ENCODE data around the gene AMBP. TPM values are rescaled to one million over a fixed set of nuclear protein-coding genes. Genes with fewer than 3 reads are reported as not detected.

Gene AMBP
- total RNA-seq, 1 donor from 2014 or later, result 0.40 TPM

GRCh38 chr9:114099669-114100270, 21.7 kb upstream of the AMBP start:
- H3K27ac Mint-ChIP-seq (ENCODE audit: unreplicated experiment), result no peak overlapping the region
- peaks cover 9% of the 10 kb centered on the region for H3K4me1 Mint-ChIP-seq
- DNase-seq (ENCODE audit: low read depth, low spot score), result no peak
- TF ChIP-seq CTCF (conservative IDR thresholded peaks at IDR 0.05), result no peak
- peaks cover 6% of the 10 kb centered on the region for H3K9me3 Mint-ChIP-seq
- H3K36me3 Mint-ChIP-seq (ENCODE audit: low read depth), result peaks cover 4% of the 10 kb centered on the region
- peak overlapping the region; percentile 38 for H3K4me3 Mint-ChIP-seq
- H3K27me3 Mint-ChIP-seq (ENCODE audit: low read depth), result peaks cover 87% of the 10 kb centered on the region

- peaks cover 4% of the 10 kb centered on the region for H3K36me3 Mint-ChIP-seq (ENCODE audit: low read depth)
- peak within 1 kb of the TSS; percentile 47 for H3K4me3 Mint-ChIP-seq
- peaks cover 9% of the 10 kb centered on the region for H3K4me1 Mint-ChIP-seq
- TF ChIP-seq CTCF (conservative IDR thresholded peaks at IDR 0.05), result no peak
- H3K9me3 Mint-ChIP-seq, result peaks cover 6% of the 10 kb centered on the region
- no peak for DNase-seq (ENCODE audit: low read depth, low spot score)
- H3K27me3 Mint-ChIP-seq (ENCODE audit: low read depth), result peaks cover 84% of the 10 kb centered on the region
- no peak within 1 kb of the TSS for H3K27ac Mint-ChIP-seq (ENCODE audit: unreplicated experiment)
Observed at GRCh38 chr9:114098936-114099668, 21.0 kb upstream of the AMBP start, which contains the start of gene KIF12. Gene KIF12 (minus strand): TSS chr9:114099292. CDS start chr9:114099276, 16 bp downstream.

DNA sequence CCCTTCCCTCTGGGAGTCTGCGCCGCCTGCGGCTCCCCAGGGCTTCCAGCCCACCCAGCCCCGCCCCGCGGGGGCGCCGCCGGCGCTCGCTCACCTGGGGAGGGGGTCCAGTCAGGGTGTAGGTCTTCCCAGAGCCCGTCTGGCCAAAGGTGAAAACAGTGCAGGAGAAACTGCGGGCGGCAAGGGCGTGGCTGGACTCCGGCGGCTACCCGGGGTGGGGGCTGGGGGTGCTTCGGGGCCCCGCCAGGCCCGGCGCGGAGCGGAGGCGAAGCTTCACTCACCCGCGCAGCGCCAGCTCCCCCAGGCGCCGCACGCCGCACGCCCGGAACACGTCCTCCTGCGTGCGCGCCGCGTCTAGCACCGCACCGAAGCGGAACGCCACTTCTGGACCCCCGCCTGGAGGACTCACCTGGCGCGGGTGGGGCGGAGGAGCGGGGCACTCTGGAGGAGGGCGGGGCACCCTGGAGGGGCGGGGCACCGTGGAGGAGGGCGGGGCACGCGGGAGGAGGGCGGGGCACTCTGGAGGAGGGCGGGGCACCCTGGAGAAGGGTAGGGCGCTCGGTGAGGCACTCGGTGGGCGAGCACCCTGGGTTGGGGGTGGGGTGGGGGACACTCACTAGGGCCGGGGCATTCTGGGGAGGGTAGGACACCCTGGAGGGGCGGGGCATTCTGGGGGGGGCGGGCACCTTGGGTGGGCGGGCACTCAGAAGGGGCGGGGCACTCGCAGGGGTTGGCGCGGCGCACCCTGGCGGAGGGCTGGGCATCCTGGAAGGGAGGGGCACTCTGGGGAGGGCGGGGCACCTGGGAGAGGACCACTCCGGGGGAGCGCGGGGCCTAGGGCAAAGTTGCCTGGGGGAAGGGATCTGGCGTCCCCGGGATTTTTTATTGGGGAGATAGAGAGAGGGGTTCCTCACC, 20.2 kb upstream of the AMBP start:
- peaks cover 4% of the 10 kb centered on the region for H3K36me3 Mint-ChIP-seq (ENCODE audit: low read depth)
- no peak for TF ChIP-seq CTCF (conservative IDR thresholded peaks at IDR 0.05)
- H3K9me3 Mint-ChIP-seq, result peaks cover 6% of the 10 kb centered on the region
- peak; percentile 21 for DNase-seq (ENCODE audit: low read depth, low spot score)
- no peak overlapping the region for H3K27ac Mint-ChIP-seq (ENCODE audit: unreplicated experiment)
- no peak overlapping the region for H3K4me3 Mint-ChIP-seq
- peaks cover 9% of the 10 kb centered on the region for H3K4me1 Mint-ChIP-seq
- peaks cover 78% of the 10 kb centered on the region for H3K27me3 Mint-ChIP-seq (ENCODE audit: low read depth)

DNA sequence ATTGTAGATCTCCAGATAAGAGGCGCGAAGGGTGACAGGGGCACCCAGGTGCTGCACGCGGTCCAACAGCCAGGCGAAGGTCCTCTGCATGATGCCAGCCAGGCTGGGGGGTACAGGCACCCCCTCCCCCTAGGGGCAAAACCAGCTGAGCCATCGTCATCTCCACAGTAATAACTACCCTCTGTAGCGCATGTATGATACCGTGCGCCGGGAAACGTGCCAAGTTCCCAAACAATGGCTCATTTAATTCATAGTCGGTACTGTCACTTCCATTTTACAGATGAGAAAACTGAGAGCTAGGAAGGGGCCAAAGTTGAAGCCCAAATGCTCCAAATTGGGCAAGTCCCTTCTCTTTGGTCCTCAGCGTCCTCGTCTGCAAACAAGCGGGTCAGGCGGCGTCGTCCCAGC, 19.5 kb upstream of the AMBP start:
- Mint-ChIP-seq H3K27me3 (ENCODE audit: low read depth) (peaks cover 73% of the 10 kb centered on the region), H3K36me3 (ENCODE audit: low read depth) (peaks cover 4% of the 10 kb centered on the region)
- no peak for DNase-seq (ENCODE audit: low read depth, low spot score)

More for the DNA sequence above, 19.5 kb upstream of the AMBP start:
- H3K4me1 Mint-ChIP-seq, result peaks cover 9% of the 10 kb centered on the region
- peak overlapping the region; percentile 67 for H3K4me3 Mint-ChIP-seq
- peaks cover 6% of the 10 kb centered on the region for H3K9me3 Mint-ChIP-seq
- TF ChIP-seq CTCF (conservative IDR thresholded peaks at IDR 0.05), result no peak
- H3K27ac Mint-ChIP-seq (ENCODE audit: unreplicated experiment), result no peak overlapping the region

Data from neural crest cell (in vitro differentiated cells).